Nucleus accumbens (tissue), 56 donors: ENCODE results near the gene G2E3.
"Not testable (repeated sequence)": the region's sequence is repeated elsewhere in the genome, so short reads cannot be mapped to it uniquely, and the experiment has no call there.

ENCODE experiments used
- DNase-seq, 56 donors: peaks; one replicate each; lab custom pipeline; 2025; lab: John Stamatoyannopoulos, UW

G2E3 gene

GRCh38 chr14:30559638-30560091, 707 bp downstream of the G2E3 start:
- DNase-seq = peak in 3 of 56 donors; percentile 7 to 21 (median 10)

GRCh38 chr14:30560581-30560980, 1.6 kb downstream of the G2E3 start:
- no peak for DNase-seq

- no peak for DNase-seq
These were observed 5.4 kb downstream of the G2E3 start for GRCh38 chr14:30564235-30564867.

- no peak for DNase-seq
These were observed 5.9 kb downstream of the G2E3 start for GRCh38 chr14:30564868-30565248.

DNA sequence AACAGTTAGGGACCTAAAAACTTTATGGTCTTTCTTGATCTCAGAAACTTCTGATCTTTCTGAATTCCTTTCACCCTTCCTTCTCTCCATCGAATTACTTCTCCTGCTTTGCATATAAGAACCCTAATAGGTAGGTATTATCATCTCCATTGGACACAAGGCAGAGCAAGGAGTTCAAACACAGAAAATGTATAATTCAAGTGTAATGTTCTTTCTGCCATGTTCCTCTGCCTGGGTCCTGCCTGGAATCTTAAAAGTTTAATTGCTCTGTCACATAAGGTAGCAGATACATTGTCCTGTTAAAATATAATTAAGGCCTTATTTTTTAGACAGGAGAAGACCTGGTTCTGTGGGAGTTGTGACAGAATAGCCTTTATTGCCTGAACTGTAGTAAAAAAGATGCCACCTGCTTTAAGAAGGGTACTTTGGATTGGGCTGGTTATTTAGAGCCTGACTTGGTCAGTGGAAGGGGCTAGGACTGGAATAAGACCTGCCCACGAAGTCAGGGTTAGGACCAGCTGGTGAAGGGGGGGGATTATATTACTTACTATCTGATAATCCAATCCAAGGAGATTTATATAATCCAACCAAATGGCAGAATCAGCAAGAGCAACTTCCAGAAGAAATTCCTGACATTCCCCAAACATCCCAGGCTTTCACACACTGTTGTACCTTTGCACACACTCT, 10.4 kb downstream of the G2E3 start:
- DNase-seq = no peak

- DNase-seq = no peak
These were observed 10.9 kb downstream of the G2E3 start for GRCh38 chr14:30569903-30570226.

DNA sequence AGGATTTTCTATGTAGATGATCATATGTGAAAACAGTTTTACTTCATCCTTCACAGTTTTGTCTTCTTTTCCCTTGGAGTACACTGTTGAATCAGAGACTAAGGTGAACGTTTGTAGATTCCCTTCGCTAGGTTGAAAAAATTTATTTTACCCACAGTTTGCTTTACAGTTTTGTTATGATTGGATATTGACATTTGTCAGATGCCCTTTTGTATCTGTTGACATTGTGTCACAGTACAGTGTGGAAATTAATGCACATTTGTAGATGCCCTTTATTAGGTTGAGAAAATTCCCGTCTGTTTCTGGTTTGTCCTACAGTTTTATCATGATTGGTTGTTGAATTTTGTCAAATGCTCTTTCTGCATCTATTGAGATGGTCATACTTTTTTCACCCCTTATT, 13.3 kb downstream of the G2E3 start:
- DNase-seq = no peak

DNA sequence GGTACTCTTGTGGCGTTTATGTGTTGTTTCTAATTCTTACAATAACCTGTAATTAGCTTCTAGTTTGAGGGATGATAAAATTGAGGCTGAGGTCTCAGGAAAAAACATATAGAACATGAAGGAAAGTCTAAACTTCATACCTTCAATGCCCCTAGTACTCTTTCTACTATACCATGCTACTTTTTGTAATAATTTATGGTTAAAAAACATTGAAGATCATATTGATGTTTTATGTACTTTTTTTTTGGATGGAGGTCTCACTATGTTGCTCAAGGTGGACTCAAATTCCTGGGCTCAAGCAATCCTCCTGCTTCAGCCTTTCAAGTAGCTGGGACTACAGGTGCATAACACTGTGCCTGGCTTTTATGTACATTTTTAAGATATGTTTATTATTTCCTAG, 13.8 kb downstream of the G2E3 start:
- no peak for DNase-seq

- no peak for DNase-seq
These were observed 14.4 kb downstream of the G2E3 start for GRCh38 chr14:30573226-30573814.

DNA sequence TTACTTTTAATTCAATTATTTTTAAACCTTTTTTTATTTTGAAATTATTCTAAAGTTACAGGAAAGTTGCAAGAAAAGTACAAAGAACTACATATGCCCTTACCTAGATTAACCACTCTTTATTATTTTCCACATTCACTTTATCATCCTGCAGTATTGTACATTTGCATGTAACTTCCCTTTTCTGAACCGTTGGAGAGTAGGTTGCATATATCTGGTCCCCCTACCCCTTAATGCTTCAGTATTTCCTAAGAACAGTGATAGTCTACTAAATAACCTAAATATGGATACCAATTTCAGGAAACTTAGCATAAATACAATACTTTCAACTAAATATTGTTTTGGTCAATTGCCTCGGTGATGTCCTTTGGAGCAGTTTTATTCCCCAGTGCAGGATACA, 15.0 kb downstream of the G2E3 start:
- no peak for DNase-seq

- not testable (repeated sequence) for DNase-seq
These were observed 15.8 kb downstream of the G2E3 start for GRCh38 chr14:30574777-30575176.

DNA sequence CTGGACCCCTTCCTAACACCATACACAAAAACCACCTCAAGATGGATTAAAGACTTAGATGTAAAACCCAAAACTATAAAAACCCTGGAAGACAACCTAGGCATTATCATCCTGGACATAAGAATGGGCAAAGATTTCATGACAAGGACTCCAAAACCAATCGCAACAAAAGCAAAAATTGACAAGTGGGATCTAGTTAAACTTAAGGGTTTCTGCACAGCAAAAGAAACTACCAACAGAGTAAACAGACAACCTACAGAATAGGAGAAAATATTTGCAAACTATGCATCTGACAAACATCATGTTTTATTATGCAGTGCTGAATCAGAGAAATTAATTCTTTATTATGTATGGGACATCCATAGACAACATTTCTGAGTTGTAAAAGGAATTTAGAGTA, 17.4 kb downstream of the G2E3 start:
- DNase-seq = not testable (repeated sequence)

DNA sequence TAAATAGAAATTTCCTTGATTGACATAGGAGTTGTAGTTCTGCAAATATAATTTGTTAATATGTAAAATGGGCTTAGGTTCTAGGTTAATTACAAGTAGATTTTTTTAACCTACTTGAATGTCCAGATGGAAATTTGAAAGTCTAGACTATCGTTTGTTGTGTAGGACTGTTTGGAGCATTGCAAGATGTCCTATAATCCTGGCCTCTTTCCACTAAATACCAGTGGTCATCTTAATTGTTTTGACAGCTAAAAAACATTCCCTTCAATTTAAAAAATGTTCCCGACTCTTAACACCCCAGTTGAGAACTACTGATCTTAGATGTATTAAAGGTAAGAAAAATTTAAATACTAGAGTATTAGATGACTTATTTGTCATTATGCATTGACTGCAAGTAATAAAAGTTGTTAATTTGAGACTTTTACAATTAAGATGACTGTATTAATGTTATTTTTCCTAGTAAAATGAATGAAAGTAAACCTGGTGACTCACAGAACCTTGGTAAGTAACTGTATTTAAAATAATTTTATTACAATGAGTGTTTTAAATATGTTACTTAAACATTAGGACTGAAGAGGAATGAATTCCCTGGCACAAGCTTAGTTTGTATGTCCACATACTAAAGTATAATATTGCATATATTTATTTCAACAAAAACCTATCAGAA, 21.8 kb downstream of the G2E3 start:
- no peak for DNase-seq

DNA sequence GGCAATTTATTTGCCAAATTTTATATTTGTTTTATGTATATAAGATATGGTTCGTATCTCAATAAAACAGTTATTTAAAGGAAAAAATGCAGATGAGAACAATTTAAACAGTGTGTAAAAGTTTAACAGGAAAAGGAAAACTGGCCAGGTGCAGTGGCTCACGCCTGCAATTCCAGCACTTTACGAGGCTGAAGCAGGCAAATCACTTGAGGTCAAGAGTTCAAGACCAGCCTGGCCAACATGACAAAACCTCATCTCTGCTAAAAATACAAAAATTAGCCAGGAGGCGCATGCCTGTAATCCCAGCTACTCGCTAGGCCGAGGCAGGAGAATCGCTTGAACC, 22.3 kb downstream of the G2E3 start:
- DNase-seq = no peak

DNA sequence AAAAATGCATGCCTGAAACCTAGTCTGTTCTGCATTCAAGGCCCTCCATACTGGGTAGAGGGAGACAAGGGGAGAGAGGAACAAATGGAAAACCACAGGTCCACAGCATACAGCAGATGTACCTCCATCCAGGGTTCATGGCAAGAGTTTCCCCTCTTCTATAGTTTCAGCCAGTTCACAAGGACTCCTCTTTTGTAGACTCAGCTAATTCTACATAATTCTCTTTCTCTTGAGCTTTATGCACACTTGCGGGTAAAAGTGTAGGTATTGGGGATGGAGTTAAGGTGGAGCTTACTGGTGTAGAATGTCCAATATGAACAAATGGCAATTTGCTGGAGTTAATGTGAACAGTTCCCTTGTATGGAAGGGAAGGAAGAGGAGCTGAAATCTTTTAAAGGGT, 23.4 kb downstream of the G2E3 start:
- DNase-seq = no peak

- DNase-seq = no peak
These were observed 25.2 kb downstream of the G2E3 start for GRCh38 chr14:30584058-30584630.

DNA sequence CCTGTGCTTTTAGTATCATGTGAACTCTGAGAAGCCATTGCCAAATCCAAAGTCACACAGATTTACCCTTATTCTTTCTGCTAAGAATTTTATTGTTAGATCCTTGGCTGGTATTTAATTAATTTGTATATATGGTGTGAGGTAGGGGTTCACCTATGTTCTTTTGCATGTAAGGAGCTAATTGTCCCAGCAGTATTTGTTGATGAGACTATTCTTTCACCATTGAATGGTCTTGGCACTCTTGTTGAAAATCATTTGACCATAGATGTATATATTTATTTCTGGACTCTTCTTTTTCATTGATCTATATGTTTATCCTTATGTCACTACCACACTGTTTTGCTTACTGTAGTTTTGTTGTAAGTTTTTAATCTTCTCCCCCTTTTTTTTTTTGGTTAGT, 26.2 kb downstream of the G2E3 start:
- no peak for DNase-seq

DNA sequence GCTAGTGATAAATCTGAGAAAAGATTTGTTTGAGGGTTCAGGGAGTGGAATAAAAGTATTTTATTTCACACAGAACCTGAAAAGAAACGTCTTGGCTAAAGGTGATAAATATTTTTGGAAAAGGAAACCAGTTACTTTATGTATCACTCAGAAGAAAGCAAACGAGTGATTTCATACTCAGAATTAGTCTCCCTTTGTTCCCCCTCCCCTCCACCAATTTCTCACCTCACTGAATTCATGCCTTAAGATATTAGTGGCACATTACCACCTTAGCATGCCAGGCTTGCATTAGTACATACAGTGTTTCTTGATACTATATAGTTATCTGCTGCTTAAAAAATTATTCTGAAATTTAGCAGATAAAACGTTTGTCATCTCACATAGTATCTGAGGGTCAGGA, 28.2 kb downstream of the G2E3 start:
- DNase-seq = no peak

DNA sequence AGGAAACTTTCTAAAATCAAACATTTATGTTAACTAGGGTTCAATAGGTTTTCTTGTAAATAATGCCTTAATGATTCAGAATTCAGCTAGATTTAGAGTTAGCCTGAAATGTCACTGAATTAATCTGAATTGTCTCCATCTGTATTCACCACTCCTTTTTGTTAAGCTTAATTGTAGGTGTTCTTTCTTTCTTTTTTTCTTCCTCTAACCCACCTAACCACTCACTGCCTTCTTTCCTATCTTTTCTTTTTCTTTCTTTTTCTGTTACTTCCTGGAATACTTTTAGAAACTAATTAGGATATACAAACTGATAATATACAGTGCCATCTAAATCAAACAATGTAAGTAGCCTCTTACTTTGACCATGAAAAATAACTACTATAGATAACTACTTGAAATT, 29.9 kb downstream of the G2E3 start:
- no peak for DNase-seq

- DNase-seq = no peak
These were observed 38.0 kb downstream of the G2E3 start for GRCh38 chr14:30596935-30597334.

DNA sequence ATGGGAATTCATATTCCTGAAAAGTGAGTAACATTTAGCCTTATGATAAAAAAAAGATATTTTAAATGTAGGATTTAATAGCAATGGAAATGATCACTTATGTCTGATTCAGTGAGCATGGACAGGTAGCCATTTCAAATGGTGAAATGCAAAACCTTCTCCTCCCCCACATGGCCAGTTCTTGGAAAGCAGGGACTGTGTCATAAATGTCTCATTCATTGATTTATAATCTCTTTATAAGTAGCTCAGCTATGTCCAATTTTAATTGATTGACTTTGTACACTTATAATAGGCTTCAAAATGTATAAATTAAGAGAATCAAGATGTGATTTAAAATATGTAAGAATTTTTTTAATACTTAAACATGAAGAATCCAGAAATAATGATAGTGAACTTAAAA, 38.5 kb downstream of the G2E3 start:
- no peak for DNase-seq
